HG03442 (cell line): Measurements from ENCODE around the gene TRMT13.

Experiments used
- ATAC-seq: cut with Tn5 transposase; IDR thresholded peaks from one replicate; pipeline ENCODE4 v1.9.1; 2021; ENCODE audit warnings: mild to moderate bottlenecking, moderate library complexity; ENCODE audit not compliant: unreplicated experiment

Gene TRMT13

GRCh38 chr1:100132566-100133477 lies at the start of gene TRMT13, which contains the start of gene SASS6:
Gene TRMT13, plus strand, starts transcription at chr1:100133163. Its CDS starts 6 bp downstream, at chr1:100133169.
Gene SASS6, minus strand, starts transcription at chr1:100132930. Its CDS starts 116 bp downstream, at chr1:100132814.
- peak; percentile 83 for ATAC-seq

GRCh38 chr1:100087396-100087795 lies 45.6 kb upstream of the TRMT13 start:
- ATAC-seq: no peak

GRCh38 chr1:100089082-100089481 lies 43.9 kb upstream of the TRMT13 start:
- no peak for ATAC-seq

- ATAC-seq: no peak
These were observed 42.5 kb upstream of the TRMT13 start for GRCh38 chr1:100090471-100090870.

GRCh38 chr1:100100202-100100601 lies 32.8 kb upstream of the TRMT13 start:
- ATAC-seq: no peak

- ATAC-seq: no peak
These were observed 31.4 kb upstream of the TRMT13 start for GRCh38 chr1:100101564-100101963.

GRCh38 chr1:100107696-100108095 lies 25.3 kb upstream of the TRMT13 start:
- no peak for ATAC-seq

- ATAC-seq: no peak
These were observed 23.4 kb upstream of the TRMT13 start for GRCh38 chr1:100109554-100110066.

- ATAC-seq: no peak
These were observed 17.4 kb upstream of the TRMT13 start for GRCh38 chr1:100115524-100115923.

- no peak for ATAC-seq
These were observed 10.8 kb upstream of the TRMT13 start for GRCh38 chr1:100122177-100122576.

GRCh38 chr1:100127226-100127625 lies 5.7 kb upstream of the TRMT13 start:
- no peak for ATAC-seq

- ATAC-seq: peak; percentile 27
These were observed 2.3 kb upstream of the TRMT13 start for GRCh38 chr1:100130552-100131077.

- no peak for ATAC-seq
These were observed 1.3 kb upstream of the TRMT13 start for GRCh38 chr1:100131623-100132022.

- no peak for ATAC-seq
These were observed 1.9 kb downstream of the TRMT13 start for GRCh38 chr1:100134872-100135271.

- no peak for ATAC-seq
These were observed 4.6 kb downstream of the TRMT13 start for GRCh38 chr1:100137602-100138001.

GRCh38 chr1:100141192-100141591 lies 8.2 kb downstream of the TRMT13 start:
- ATAC-seq: no peak

GRCh38 chr1:100142343-100142742 lies 9.4 kb downstream of the TRMT13 start:
- ATAC-seq: no peak

GRCh38 chr1:100145116-100145515 lies 12.2 kb downstream of the TRMT13 start:
- ATAC-seq: no peak

GRCh38 chr1:100146958-100147357 lies 14.0 kb downstream of the TRMT13 start:
- no peak for ATAC-seq

- ATAC-seq: no peak
These were observed 14.9 kb downstream of the TRMT13 start for GRCh38 chr1:100147875-100148274.

- ATAC-seq: no peak
These were observed 18.7 kb downstream of the TRMT13 start for GRCh38 chr1:100151679-100152078.

- peak; percentile 89 for ATAC-seq
These were observed 19.3 kb downstream of the TRMT13 start for GRCh38 chr1:100152271-100152670.
